Type B pancreatic cell (in vitro differentiated cells): Measurements from ENCODE around the gene PARD3B. TPM values are rescaled to one million over a fixed set of nuclear protein-coding genes. Genes with fewer than 3 reads are reported as not detected.

Experiments
- DNase-seq: peaks from one replicate; pipeline ENCODE4 v3.0.0; 2021; ENCODE audit warnings: mixed read lengths; ENCODE audit not compliant: unreplicated experiment; ENCODE audit errors: extremely low spot score
- H3K27ac Mint-ChIP-seq: 2 replicates; pipeline ENCODE4 v1.8.0; 2021; ENCODE audit warnings: mild to moderate bottlenecking, mixed read lengths
- H3K27me3 Mint-ChIP-seq: 2 replicates; pipeline ENCODE4 v1.8.0; 2021; ENCODE audit warnings: mixed read lengths
- H3K36me3 Mint-ChIP-seq: 2 replicates; pipeline ENCODE4 v1.8.0; 2021; ENCODE audit warnings: mixed read lengths
- H3K4me1 Mint-ChIP-seq: one replicate; pipeline ENCODE4 v1.8.0; 2021; ENCODE audit warnings: mixed read lengths; ENCODE audit not compliant: unreplicated experiment
- H3K4me3 Mint-ChIP-seq: 2 replicates; pipeline ENCODE4 v1.8.0; 2021; ENCODE audit warnings: mild to moderate bottlenecking, mixed read lengths
- H3K9me3 Mint-ChIP-seq: 2 replicates; pipeline ENCODE4 v1.8.0; 2021; ENCODE audit warnings: mixed read lengths
- CTCF ChIP-seq: fragments of 200-600 bp; sonication (generic); conservative IDR thresholded peaks from 2 replicates; pipeline ENCODE4 v1.5.0; 2021; ENCODE audit warnings: antibody characterized with exemption, mild to moderate bottlenecking
- total RNA-seq: library from RNA; stranded (reverse); gene quantifications from 2 replicates; pipeline ENCODE4 v1.2.1, GENCODE V29; 2021; ENCODE audit warnings: low replicate concordance

PARD3B gene
- total RNA-seq, 1 donor from 2014 or later = 15.9 TPM

DNA sequence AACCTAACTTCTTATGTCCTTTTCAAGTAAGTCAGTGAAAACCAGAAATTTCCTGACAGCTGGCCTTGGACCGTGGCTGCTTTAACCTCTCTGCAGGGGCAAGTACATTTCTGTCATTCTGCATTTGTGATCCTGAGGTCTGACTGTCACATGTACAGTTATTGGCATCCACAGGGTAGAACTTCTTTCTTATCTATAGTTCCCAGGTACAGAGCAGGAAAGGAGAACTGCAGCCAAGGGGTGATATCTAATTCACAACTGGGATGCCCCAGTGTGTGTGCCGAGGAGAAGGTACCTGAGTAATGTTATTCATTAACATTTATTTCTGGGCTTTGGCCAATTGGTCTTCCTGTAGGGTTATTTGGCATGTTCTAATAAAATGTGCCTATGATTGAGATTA is 468.9 kb downstream of the PARD3B start:
- TF ChIP-seq CTCF = no peak
- Mint-ChIP-seq H3K27ac (no peak overlapping the region), H3K27me3 (no peaks in the 10 kb centered on the region), H3K9me3 (peaks cover 5% of the 10 kb centered on the region), H3K36me3 (no peaks in the 10 kb centered on the region), H3K4me1 (peaks cover 12% of the 10 kb centered on the region), H3K4me3 (no peak overlapping the region)
- no peak for DNase-seq

GRCh38 chr2:205017381-205017780 is 472.1 kb downstream of the PARD3B start:
- Mint-ChIP-seq H3K27me3 (no peaks in the 10 kb centered on the region), H3K4me1 (peaks cover 22% of the 10 kb centered on the region), H3K9me3 (peaks cover 5% of the 10 kb centered on the region), H3K4me3 (no peak overlapping the region), H3K27ac (no peak overlapping the region), H3K36me3 (no peaks in the 10 kb centered on the region)
- no peak for TF ChIP-seq CTCF
- no peak for DNase-seq

- TF ChIP-seq CTCF = no peak
- Mint-ChIP-seq H3K4me3 (no peak overlapping the region), H3K4me1 (peaks cover 22% of the 10 kb centered on the region)
Observed at GRCh38 chr2:205017912-205018311, 472.6 kb downstream of the PARD3B start.

GRCh38 chr2:205020673-205021072 is 475.4 kb downstream of the PARD3B start:
- H3K4me3 Mint-ChIP-seq = no peak overlapping the region
- peaks cover 5% of the 10 kb centered on the region for H3K9me3 Mint-ChIP-seq
- no peak for TF ChIP-seq CTCF
- H3K27me3 Mint-ChIP-seq = no peaks in the 10 kb centered on the region
- DNase-seq = no peak
- peaks cover 37% of the 10 kb centered on the region for H3K4me1 Mint-ChIP-seq
- no peaks in the 10 kb centered on the region for H3K36me3 Mint-ChIP-seq
- peak overlapping the region; percentile 26 for H3K27ac Mint-ChIP-seq

More at GRCh38 chr2:205017912-205018311, 472.6 kb downstream of the PARD3B start:
- Mint-ChIP-seq H3K27ac (no peak overlapping the region), H3K27me3 (no peaks in the 10 kb centered on the region), H3K36me3 (no peaks in the 10 kb centered on the region), H3K9me3 (peaks cover 5% of the 10 kb centered on the region)
- DNase-seq = no peak

DNA sequence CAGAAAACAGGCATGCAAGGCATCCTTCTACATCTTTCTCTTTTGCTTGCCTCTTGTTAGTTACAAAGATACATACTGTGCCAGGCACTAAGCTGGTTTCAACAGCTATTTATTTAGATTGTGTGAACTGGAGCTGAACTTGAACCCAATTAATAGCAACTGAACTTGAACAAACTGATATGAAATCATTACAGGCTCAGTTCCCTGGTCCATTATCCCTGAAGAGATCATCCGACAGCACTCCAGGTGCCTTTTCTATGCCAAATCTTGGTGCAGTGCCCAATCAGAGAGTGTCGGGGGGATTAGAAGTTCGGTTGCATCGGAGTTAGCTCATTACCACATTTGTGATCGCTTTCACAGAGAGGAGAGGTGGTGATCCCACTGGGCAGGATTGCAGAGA is 477.6 kb downstream of the PARD3B start:
- no peak for DNase-seq
- no peak overlapping the region for H3K4me3 Mint-ChIP-seq
- peaks cover under 1% of the 10 kb centered on the region for H3K9me3 Mint-ChIP-seq
- H3K27ac Mint-ChIP-seq = no peak overlapping the region
- H3K27me3 Mint-ChIP-seq = no peaks in the 10 kb centered on the region
- TF ChIP-seq CTCF = no peak
- no peaks in the 10 kb centered on the region for H3K36me3 Mint-ChIP-seq
- H3K4me1 Mint-ChIP-seq = peaks cover 37% of the 10 kb centered on the region

GRCh38 chr2:205024822-205025518 is 479.7 kb downstream of the PARD3B start:
- no peak for DNase-seq
- H3K27ac Mint-ChIP-seq = peak overlapping the region; percentile 48

More at GRCh38 chr2:205024822-205025518, 479.7 kb downstream of the PARD3B start:
- H3K36me3 Mint-ChIP-seq = no peaks in the 10 kb centered on the region
- H3K4me3 Mint-ChIP-seq = peak overlapping the region; percentile 33
- H3K9me3 Mint-ChIP-seq = no peaks in the 10 kb centered on the region
- H3K27me3 Mint-ChIP-seq = no peaks in the 10 kb centered on the region
- TF ChIP-seq CTCF = no peak
- peaks cover 37% of the 10 kb centered on the region for H3K4me1 Mint-ChIP-seq
